HG02588 (cell line): ENCODE results near the gene DGKB.

Source experiments
- ATAC-seq: cut with Tn5 transposase; IDR thresholded peaks from one replicate; pipeline ENCODE4 v1.9.1; 2021; ENCODE audit warnings: mild to moderate bottlenecking, moderate library complexity; ENCODE audit not compliant: unreplicated experiment

The DGKB gene

GRCh38 chr7:14407246-14408015 is 495.1 kb downstream of the DGKB start:
- ATAC-seq = no peak

- ATAC-seq = no peak
Observed at GRCh38 chr7:14403587-14403986, 499.0 kb downstream of the DGKB start.

GRCh38 chr7:14400271-14400670 is 502.3 kb downstream of the DGKB start:
- no peak for ATAC-seq

- ATAC-seq = no peak
Observed at GRCh38 chr7:14398526-14398925, 504.0 kb downstream of the DGKB start.

GRCh38 chr7:14395860-14396259 is 506.7 kb downstream of the DGKB start:
- ATAC-seq = no peak

- ATAC-seq = no peak
Observed at GRCh38 chr7:14394786-14395185, 507.8 kb downstream of the DGKB start.

- no peak for ATAC-seq
Observed at GRCh38 chr7:14389595-14389994, 513.0 kb downstream of the DGKB start.

- ATAC-seq = no peak
Observed at GRCh38 chr7:14389181-14389591, 513.4 kb downstream of the DGKB start.

- ATAC-seq = no peak
Observed at GRCh38 chr7:14385074-14385473, 517.5 kb downstream of the DGKB start.

- ATAC-seq = no peak
Observed at GRCh38 chr7:14381936-14382335, 520.6 kb downstream of the DGKB start.

- ATAC-seq = no peak
Observed at GRCh38 chr7:14381306-14381705, 521.2 kb downstream of the DGKB start.

- no peak for ATAC-seq
Observed at GRCh38 chr7:14380881-14381280, 521.7 kb downstream of the DGKB start.

GRCh38 chr7:14377646-14378266 is 524.8 kb downstream of the DGKB start:
- no peak for ATAC-seq

GRCh38 chr7:14376711-14377110 is 525.8 kb downstream of the DGKB start:
- no peak for ATAC-seq

- ATAC-seq = no peak
Observed at GRCh38 chr7:14375998-14376397, 526.6 kb downstream of the DGKB start.

GRCh38 chr7:14374336-14374735 is 528.2 kb downstream of the DGKB start:
- no peak for ATAC-seq

GRCh38 chr7:14368285-14368684 is 534.3 kb downstream of the DGKB start:
- no peak for ATAC-seq

- no peak for ATAC-seq
Observed at GRCh38 chr7:14351167-14351566, 551.4 kb downstream of the DGKB start.

- ATAC-seq = no peak
Observed at GRCh38 chr7:14341200-14341775, 561.3 kb downstream of the DGKB start.

GRCh38 chr7:14340393-14341074 is 562.0 kb downstream of the DGKB start:
- ATAC-seq = no peak

GRCh38 chr7:14339861-14340260 is 562.7 kb downstream of the DGKB start:
- no peak for ATAC-seq

- no peak for ATAC-seq
Observed at GRCh38 chr7:14336256-14336655, 566.3 kb downstream of the DGKB start.
